IMR-90 (cell line): ENCODE results near the gene SNTA1. TPM values are rescaled to one million over a fixed set of nuclear protein-coding genes. Genes with fewer than 3 reads are reported as not detected.

Experiments used
- ATAC-seq: fragments of 200-7000 bp; cut with Tn5 transposase; 2 replicates; pipeline ENCODE4 v1.9.1; 2020; ENCODE audit warnings: low read depth, mild to moderate bottlenecking, moderate library complexity
- BruUV-seq: library from RNA; stranded (reverse); fragments of 400-500 nt; replicated peaks from 2 replicates; lab custom pipeline; 2021; lab: Mats Ljungman, UMichigan
- CTCF ChIA-PET: fragments of 300-600 bp; formaldehyde crosslinking; extraction: SDS; loops from one replicate; lab custom pipeline; 2021; ENCODE audit warnings: antibody characterized with exemption; lab: Yijun Ruan, JAX
- POLR2A ChIA-PET: fragments of 300-600 bp; sonication (Branson Sonifier 250); formaldehyde crosslinking; loops from one replicate; lab custom pipeline; 2022; ENCODE audit warnings: antibody characterized with exemption; ENCODE audit not compliant: unreplicated experiment; lab: Charles Lee
- DNase-seq: peaks from one replicate; pipeline ENCODE4 v3.0.0; 2013
- H2AFZ ChIP-seq: replicated peaks from 2 replicates; pipeline ENCODE3; 2013; ENCODE audit warnings: low read length, mild to moderate bottlenecking; ENCODE audit not compliant: poor library complexity
- H2AK5ac ChIP-seq: 2 replicates; pipeline ENCODE4 v1.6.1; 2013; ENCODE audit warnings: low read depth, low read length, inconsistent platforms
- H2AK9ac ChIP-seq: replicated peaks from 2 replicates; pipeline ENCODE3; 2013; ENCODE audit warnings: mild to moderate bottlenecking, low read depth, low read length, moderate library complexity; ENCODE audit not compliant: poor library complexity
- H2BK120ac ChIP-seq: 2 replicates; pipeline ENCODE4 v1.6.1; 2013; ENCODE audit warnings: low read depth, low read length, inconsistent platforms
- H2BK15ac ChIP-seq: 3 replicates; pipeline ENCODE4 v1.6.1; 2013; ENCODE audit warnings: low read depth, low read length, inconsistent platforms
- H2BK20ac ChIP-seq: 2 replicates; pipeline ENCODE4 v1.6.1; 2013; ENCODE audit warnings: low read depth, mild to moderate bottlenecking, inconsistent platforms, low read length, moderate library complexity
- H2BK5ac ChIP-seq: 2 replicates; pipeline ENCODE4 v1.6.1; 2013; ENCODE audit warnings: mild to moderate bottlenecking, low read depth, low read length, inconsistent platforms; ENCODE audit not compliant: poor library complexity, severe bottlenecking
- H3K14ac ChIP-seq: replicated peaks from 2 replicates; pipeline ENCODE4 v1.6.1; 2013; ENCODE audit warnings: low read depth, low read length, inconsistent platforms
- H3K18ac ChIP-seq: 2 replicates; pipeline ENCODE4 v1.6.1; 2013; ENCODE audit warnings: low read depth, low read length, control low read depth
- H3K23ac ChIP-seq: 2 replicates; pipeline ENCODE4 v1.6.1; 2013; ENCODE audit warnings: low read depth, low read length, inconsistent platforms
- H3K27ac ChIP-seq: 2 replicates; pipeline ENCODE4 v1.5.1; 2013; ENCODE audit warnings: mild to moderate bottlenecking, control low read depth, low read length; ENCODE audit not compliant: insufficient read depth
- H3K27me3 ChIP-seq: 2 replicates; pipeline ENCODE4 v1.6.1; 2013; ENCODE audit warnings: low read length; ENCODE audit not compliant: control insufficient read depth, insufficient read depth
- H3K36me3 ChIP-seq: 2 replicates; pipeline ENCODE4 v1.6.1; 2013; ENCODE audit warnings: low read length, mixed read lengths; ENCODE audit not compliant: control insufficient read depth, insufficient read depth
- H3K4ac ChIP-seq: 2 replicates; pipeline ENCODE4 v1.6.1; 2013; ENCODE audit warnings: low read depth, low read length, inconsistent platforms
- H3K4me1 ChIP-seq: 2 replicates; pipeline ENCODE4 v1.6.1; 2013; ENCODE audit warnings: low read length, mixed read lengths; ENCODE audit not compliant: control insufficient read depth, insufficient read depth
- H3K4me2 ChIP-seq: 2 replicates; pipeline ENCODE4 v1.6.1; 2013; ENCODE audit warnings: low read depth, mild to moderate bottlenecking, control low read depth, low read length, moderate library complexity
- H3K4me3 ChIP-seq: 2 replicates; pipeline ENCODE4 v1.5.1; 2013; ENCODE audit warnings: low read depth, mild to moderate bottlenecking, control low read depth, low read length, moderate library complexity; ENCODE audit not compliant: insufficient read depth
- H3K56ac ChIP-seq: 2 replicates; pipeline ENCODE4 v1.6.1; 2013; ENCODE audit warnings: low read length, inconsistent platforms; ENCODE audit not compliant: insufficient read depth; ENCODE audit errors: extremely low read depth
- H3K79me1 ChIP-seq, 2 experiments: 2 replicates each; pipeline ENCODE4 v1.6.1; 2013; ENCODE audit warnings: low read length in 2 of 2, inconsistent platforms in 1 of 2, low read depth in 1 of 2
- H3K9ac ChIP-seq: 2 replicates; pipeline ENCODE4 v1.6.1; 2013; ENCODE audit warnings: low read depth, low read length, control low read depth
- H3K9me1 ChIP-seq: 2 replicates; pipeline ENCODE4 v1.6.1; 2013; ENCODE audit warnings: low read length, inconsistent platforms; ENCODE audit not compliant: insufficient read depth
- H3K9me3 ChIP-seq: 2 replicates; pipeline ENCODE4 v1.6.1; 2013; ENCODE audit warnings: low read length; ENCODE audit not compliant: control insufficient read depth, insufficient read depth
- H4K20me1 ChIP-seq: 2 replicates; pipeline ENCODE4 v1.6.1; 2013; ENCODE audit warnings: low read length, inconsistent platforms; ENCODE audit not compliant: insufficient read depth
- H4K5ac ChIP-seq: 2 replicates; pipeline ENCODE4 v1.6.1; 2013; ENCODE audit warnings: mild to moderate bottlenecking, low read depth, low read length, control low read depth
- H4K8ac ChIP-seq, 2 experiments: 2 replicates each; pipeline ENCODE4 v1.6.1; 2013; ENCODE audit warnings: low read depth in 2 of 2, low read length in 2 of 2, control low read depth in 1 of 2, inconsistent platforms in 1 of 2
- H4K91ac ChIP-seq: 2 replicates; pipeline ENCODE4 v1.6.1; 2013; ENCODE audit warnings: low read depth, low read length, inconsistent platforms; ENCODE audit not compliant: insufficient read depth
- BHLHE40 ChIP-seq: fragments of 150-350 bp; IDR thresholded peaks from 2 replicates; pipeline ENCODE4 v1.6.1; 2016; ENCODE audit warnings: mild to moderate bottlenecking, low read depth, low read length
- MAZ ChIP-seq: IDR thresholded peaks from 2 replicates; pipeline ENCODE4 v1.6.1; 2012; ENCODE audit warnings: low read depth, mild to moderate bottlenecking, low read length, improper control_type of control experiment, moderate library complexity, borderline replicate concordance
- SMC3 ChIP-seq: fragments of 150-350 bp; IDR thresholded peaks from 2 replicates; pipeline ENCODE4 v1.6.1; 2016; ENCODE audit warnings: low read depth, mild to moderate bottlenecking, antibody characterized with exemption, low read length, moderate library complexity
- WGBS, 2 experiments: methylation state at CpG; one replicate each; pipeline versions ENCODE4 v1.1.5 to v1.1.7; 2013; ENCODE audit warnings: missing lambda C conversion rate in 2 of 2; ENCODE audit not compliant: insufficient read length in 1 of 2; ENCODE audit errors: extremely low coverage in 2 of 2; 5-methylcytosine and 5-hydroxymethylcytosine counted together
- dilution Hi-C: fragments of 300-500 bp; cut with HindIII; formaldehyde crosslinking; loops from one replicate; pipeline ENCODE4 v1.14.3; 2018; ENCODE audit warnings: low sequenced_read_pairs; ENCODE audit not compliant: unreplicated experiment
- in situ Hi-C: fragments of 300-500 bp; cut with MboI; formaldehyde crosslinking; loops from 3 replicates; pipeline ENCODE4 v1.14.3; 2019; ENCODE audit warnings: low sequenced_read_pairs, inconsistent platforms, mixed read lengths
- intact Hi-C: fragments of 100-400 bp; cut with micrococcal nuclease; formaldehyde crosslinking; loops from 2 replicates; pipeline ENCODE4 v1.10.0; 2022
- polyA plus RNA-seq, 3 experiments: library from polyadenylated mRNA; depleted of rRNA; stranded (reverse); fragments of >200 nt; gene quantifications; 2 replicates each; pipeline ENCODE4 v1.2.3, GENCODE V29; 2012; ENCODE audit warnings: low replicate concordance in 1 of 3
- total RNA-seq: library from RNA; depleted of rRNA; stranded (reverse); fragments of >200 nt; gene quantifications from 2 replicates; pipeline ENCODE4 v1.2.3, GENCODE V29; 2012
- TF ChIP-seq, protein P1 (sequence below): fragments of 150-350 bp; IDR thresholded peaks from 2 replicates; pipeline ENCODE4 v1.6.1; 2016; ENCODE audit warnings: low read depth, mild to moderate bottlenecking, low read length, moderate library complexity, borderline replicate concordance
- TF ChIP-seq, protein P2 (sequence below): conservative IDR thresholded peaks from 2 replicates; pipeline ENCODE4 v1.5.1; 2012; ENCODE audit warnings: mild to moderate bottlenecking, low read depth, low read length, improper control_type of control experiment

Gene SNTA1
- total and polyA plus RNA-seq, 2 of the 4 experiments (the other 2 are of a cell fraction): 10.6 to 15.4 TPM

GRCh38 chr20:33445881-33446625, 2.5 kb upstream of the SNTA1 start:
- Histone ChIP-seq H3K9ac (no peak overlapping the region), H3K4me2 (no peak overlapping the region), H3K56ac (no peak overlapping the region), H3K4me3 (no peak overlapping the region), H2AFZ (peak overlapping the region; percentile 41), H2BK5ac (no peak overlapping the region), H3K4me1 (peaks cover 4% of the 10 kb centered on the region; the same call in 1 of the 2 replicates), H3K79me1 (peaks cover 4 to 14% of the 10 kb centered on the region in 2 experiments; a peak in 2 of 4 replicates), H3K14ac (no peak overlapping the region), H4K5ac (no peak overlapping the region), H2AK5ac (no peak overlapping the region), H2AK9ac (no peak overlapping the region), H3K23ac (no peak overlapping the region), H4K20me1 (0 out of 2 replicates have a peak, but pooled peaks cover 3% of the 10 kb centered on the region), H3K18ac (no peak overlapping the region), H4K8ac (no peak overlapping the region), H3K36me3 (no peaks in the 10 kb centered on the region), H3K9me1 (no peaks in the 10 kb centered on the region; the same call in 1 of the 2 replicates), H2BK20ac (no peak overlapping the region), H2BK15ac (no peak overlapping the region), H4K91ac (no peak overlapping the region), H3K27me3 (no peaks in the 10 kb centered on the region), H3K9me3 (0 out of 2 replicates have a peak, but pooled peaks cover 1% of the 10 kb centered on the region), H3K27ac (no peak overlapping the region), H3K4ac (no peak overlapping the region), H2BK120ac (no peak overlapping the region)
- in situ Hi-C loops: no loop called here
- dilution Hi-C loops: no loop called here
- TF ChIP-seq SMC3 (no peak), MAZ (no peak), BHLHE40 (no peak)
- TF ChIP-seq, protein P1, sequence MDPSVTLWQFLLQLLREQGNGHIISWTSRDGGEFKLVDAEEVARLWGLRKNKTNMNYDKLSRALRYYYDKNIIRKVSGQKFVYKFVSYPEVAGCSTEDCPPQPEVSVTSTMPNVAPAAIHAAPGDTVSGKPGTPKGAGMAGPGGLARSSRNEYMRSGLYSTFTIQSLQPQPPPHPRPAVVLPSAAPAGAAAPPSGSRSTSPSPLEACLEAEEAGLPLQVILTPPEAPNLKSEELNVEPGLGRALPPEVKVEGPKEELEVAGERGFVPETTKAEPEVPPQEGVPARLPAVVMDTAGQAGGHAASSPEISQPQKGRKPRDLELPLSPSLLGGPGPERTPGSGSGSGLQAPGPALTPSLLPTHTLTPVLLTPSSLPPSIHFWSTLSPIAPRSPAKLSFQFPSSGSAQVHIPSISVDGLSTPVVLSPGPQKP: no peak
- TF ChIP-seq, protein P2, sequence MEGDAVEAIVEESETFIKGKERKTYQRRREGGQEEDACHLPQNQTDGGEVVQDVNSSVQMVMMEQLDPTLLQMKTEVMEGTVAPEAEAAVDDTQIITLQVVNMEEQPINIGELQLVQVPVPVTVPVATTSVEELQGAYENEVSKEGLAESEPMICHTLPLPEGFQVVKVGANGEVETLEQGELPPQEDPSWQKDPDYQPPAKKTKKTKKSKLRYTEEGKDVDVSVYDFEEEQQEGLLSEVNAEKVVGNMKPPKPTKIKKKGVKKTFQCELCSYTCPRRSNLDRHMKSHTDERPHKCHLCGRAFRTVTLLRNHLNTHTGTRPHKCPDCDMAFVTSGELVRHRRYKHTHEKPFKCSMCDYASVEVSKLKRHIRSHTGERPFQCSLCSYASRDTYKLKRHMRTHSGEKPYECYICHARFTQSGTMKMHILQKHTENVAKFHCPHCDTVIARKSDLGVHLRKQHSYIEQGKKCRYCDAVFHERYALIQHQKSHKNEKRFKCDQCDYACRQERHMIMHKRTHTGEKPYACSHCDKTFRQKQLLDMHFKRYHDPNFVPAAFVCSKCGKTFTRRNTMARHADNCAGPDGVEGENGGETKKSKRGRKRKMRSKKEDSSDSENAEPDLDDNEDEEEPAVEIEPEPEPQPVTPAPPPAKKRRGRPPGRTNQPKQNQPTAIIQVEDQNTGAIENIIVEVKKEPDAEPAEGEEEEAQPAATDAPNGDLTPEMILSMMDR: no peak
- 83% methylated on average over 2 of the region's 4 CpGs; no CpG with 5 or more reads in 1 of the 2 experiments for WGBS, 2 experiments
- CTCF ChIA-PET: interaction anchor here (1.0 kb wide), 1 partner anchor 11 kb away, joined by 3 read pairs; no protein-coding TSS in a partner anchor
- ATAC-seq (no peak), DNase-seq (no peak)
- intact Hi-C loops: no loop called here
- POLR2A ChIA-PET: no interaction called here
- no TSS peak for BruUV-seq
